GM18498 (cell line): ENCODE data around the gene AGRP.
"Not testable (repeated sequence)": the region's sequence is repeated elsewhere in the genome, so short reads cannot be mapped to it uniquely, and the experiment has no call there.

ENCODE experiments used
- ATAC-seq: cut with Tn5 transposase; IDR thresholded peaks from one replicate; pipeline ENCODE4 v1.9.1; 2021; ENCODE audit warnings: mild to moderate bottlenecking, moderate library complexity; ENCODE audit not compliant: unreplicated experiment

Gene AGRP, protein sequence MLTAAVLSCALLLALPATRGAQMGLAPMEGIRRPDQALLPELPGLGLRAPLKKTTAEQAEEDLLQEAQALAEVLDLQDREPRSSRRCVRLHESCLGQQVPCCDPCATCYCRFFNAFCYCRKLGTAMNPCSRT

DNA sequence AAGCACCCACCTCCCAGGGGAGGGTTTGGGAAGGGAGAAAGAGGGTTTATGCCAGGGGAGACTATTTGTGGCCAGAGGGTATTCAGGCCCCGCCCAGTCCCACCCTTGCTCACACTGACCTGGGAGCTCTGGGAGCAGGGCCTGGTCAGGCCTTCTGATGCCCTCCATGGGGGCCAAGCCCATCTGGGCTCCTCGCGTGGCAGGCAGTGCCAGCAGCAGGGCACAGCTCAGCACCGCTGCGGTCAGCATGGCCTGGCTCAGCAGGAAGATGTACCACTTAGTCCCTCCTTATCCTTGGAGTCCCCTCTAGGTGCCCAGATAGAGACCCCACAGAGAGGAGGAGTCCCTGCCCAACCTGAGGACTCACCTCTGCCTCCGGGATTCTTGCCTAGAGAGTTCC is at the start of gene AGRP:
Gene AGRP, minus strand, starts transcription at position 398 of the 400 bp plus-strand sequence. Its CDS starts 149 bp downstream, at position 249.
- ATAC-seq = no peak

DNA sequence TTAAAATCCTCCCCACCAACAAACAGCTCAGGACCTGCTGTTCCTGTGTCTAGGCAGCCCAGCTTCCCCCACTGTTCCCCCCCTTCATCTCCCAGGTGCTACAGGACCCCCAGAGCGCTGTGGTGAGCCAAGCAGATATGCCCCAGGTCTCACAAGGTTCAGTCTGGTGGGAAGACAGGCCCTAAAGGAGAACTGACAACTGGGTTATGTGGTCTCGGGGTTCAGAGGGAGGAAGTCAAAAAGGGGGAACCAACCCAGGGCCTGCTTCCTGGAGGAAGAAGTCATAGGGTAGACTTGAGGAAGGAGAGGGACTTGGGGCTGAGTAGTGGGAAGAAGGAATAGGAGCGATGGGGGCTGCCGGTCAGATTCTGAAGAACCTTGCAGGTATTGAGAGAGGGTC is 47.9 kb upstream of the AGRP start:
- no peak for ATAC-seq

DNA sequence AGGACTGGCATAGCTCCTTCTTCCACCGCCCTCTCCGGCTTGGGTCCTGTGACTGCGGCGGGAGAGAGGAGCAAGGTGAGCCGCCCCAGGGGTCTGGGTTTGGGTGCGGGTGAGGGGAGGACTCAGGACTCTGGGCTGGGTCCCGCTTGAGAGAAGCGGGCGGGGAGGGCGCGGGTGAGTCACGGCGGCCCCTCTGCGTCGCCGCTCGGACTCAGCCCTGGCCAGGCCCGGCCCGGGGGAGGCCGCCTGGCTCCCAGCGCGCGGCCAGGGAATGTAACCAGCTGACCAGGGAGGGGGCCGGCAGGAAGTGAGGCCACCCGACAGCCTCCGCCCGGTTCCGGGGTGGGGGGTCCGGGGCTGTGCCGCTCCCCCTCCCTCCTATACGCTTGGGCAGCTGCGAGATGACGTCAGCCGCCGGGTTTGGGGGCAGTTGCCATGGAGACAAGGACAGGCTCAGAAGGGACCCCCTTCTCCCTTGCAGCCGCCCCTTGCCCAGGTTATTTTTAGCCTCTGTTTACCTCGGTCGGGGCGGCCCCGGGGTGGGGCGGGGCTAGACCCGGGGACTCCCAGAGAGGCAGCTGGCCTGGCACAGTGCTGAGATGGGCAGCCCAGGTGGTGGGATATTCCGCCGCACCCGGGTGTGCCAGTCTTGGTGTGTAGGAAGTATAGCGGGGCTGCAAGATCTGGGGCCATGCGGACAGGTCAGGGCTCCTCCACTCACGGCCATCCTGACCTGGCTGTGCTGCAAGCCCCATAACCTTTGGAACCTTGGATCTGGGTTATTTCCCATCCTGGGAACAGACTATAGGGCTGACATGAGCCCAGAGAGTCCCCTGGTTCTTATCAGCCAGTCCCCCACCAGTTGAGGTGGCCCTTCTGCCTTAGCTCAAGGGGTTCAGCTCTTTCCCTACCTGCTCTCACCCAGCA is 46.9 kb upstream of the AGRP start:
- ATAC-seq = peak; percentile 37

DNA sequence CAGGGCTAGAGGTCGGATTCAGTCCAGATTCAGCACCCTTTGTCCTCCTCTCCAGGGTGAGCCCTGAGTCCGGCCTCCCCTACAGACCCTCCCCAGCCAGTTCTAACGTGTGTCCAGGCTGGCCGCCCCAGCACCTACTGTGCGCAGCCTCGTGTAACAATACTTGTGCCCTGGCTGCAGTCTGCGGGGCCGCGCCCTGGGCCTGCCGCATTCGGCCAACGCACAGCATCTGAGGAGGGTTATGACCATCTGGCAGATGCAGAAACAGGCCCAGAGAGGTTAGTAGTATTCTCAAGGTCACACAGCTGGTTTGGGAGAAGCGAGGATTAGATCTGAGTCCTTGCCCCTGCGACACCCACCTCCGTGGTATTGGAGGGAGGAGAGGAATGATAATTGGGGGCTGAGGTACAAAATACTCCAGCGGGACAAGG is 46.2 kb upstream of the AGRP start:
- ATAC-seq = peak; percentile 16

DNA sequence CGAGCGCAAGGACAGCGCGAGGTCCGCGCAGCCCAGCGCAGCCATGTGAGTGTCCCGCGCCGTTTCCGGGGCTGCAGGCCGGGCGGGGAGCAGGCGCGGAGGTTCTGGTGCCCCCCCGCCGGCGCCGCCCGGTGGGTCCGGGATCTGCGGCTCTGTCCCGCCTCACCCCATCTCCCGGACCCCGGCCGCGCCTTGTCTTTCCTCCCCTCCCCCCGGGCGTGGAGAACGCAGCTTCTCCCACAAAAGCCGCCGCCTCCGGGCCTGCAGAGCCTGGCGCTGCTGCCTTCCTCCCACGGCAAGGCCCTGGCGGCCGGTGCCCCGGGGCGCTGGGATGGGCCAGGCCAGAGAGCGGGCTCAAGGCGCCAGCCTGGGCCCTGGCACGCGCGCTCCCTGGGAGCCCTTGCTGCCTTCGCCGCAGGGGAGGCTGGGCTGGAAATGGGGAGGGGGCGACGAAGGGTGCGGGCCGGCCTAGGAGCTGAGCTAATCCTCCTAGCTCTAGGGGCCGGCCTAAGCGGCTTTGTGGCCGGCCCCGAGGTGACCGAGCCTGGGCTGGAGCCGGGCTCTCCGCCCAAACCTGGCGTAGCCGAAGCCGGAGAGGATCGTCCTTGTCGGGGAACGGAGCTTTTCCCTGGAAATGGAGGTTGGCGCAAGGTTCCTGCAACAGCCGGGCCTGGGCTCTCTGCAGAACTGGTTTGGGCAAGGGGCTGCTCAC is 45.7 kb upstream of the AGRP start:
- ATAC-seq = peak; percentile 34

DNA sequence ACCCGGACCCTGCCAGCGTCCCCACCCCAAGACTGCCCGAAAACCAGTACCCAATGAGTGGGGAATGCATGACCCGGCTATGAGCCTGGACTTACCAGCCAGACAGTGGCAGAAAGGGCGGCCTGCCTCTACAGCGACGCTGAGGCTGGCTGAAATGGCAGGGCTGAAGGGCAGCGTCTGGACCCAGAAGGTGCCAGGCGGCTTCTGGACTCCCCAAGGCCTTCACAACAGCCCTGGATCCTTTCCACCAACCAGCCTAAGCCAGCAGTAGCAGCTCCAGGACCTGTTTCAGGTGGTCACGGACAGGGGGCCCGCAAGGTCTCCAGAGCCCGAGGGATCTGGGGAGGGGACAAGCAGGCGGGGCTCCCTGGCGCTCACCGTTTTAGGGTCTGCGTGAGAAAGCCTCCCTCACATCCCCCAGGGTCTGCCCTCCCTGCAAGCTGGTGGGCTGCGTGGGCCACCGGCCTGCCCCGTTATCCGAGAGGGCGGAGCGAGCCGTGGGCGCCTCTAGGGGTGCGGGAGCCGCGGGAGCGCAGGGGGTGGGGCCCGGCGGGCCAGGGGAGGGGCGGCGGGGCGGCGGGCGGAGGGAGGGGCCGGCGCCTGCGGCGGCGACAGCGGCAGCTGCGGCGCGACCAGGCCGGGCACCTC is 45.0 kb upstream of the AGRP start, which contains the start of gene RIPOR1:
Gene RIPOR1, plus strand, starts transcription at position 608 of the 648 bp plus-strand sequence. CDS start 9,618 bp downstream, outside the sequence.
- ATAC-seq = peak; percentile 38

DNA sequence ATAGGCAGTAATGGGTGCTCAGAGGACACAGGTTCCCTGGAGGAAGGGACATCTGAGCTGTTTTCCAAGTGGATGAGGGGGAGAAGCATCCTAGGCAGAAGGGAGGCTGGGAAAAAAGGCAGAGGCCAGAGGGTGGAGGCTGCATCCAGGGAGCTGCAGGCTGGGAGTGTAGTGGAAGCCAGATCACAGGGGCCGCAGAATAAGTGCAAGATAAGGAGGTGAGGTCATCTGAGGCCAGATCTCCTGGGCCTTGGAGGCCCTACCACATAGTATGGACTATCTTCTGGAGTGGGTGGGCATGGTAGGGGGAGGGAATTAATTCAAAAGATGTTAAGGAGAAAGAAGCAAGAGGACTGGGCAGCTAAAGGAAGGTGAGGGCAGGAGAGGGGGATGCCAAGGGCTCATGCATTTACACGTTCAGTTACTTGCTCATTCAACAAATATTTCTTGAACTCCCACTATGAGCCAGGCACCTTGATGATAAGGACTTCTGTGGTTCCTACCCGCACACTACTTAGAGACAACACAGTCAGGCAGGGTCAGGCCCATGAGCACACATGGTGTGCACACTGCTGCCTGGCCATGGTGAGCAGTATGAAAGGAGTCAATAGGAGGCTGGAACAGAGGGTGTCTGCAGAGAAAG is 42.9 kb upstream of the AGRP start:
- ATAC-seq = no peak

DNA sequence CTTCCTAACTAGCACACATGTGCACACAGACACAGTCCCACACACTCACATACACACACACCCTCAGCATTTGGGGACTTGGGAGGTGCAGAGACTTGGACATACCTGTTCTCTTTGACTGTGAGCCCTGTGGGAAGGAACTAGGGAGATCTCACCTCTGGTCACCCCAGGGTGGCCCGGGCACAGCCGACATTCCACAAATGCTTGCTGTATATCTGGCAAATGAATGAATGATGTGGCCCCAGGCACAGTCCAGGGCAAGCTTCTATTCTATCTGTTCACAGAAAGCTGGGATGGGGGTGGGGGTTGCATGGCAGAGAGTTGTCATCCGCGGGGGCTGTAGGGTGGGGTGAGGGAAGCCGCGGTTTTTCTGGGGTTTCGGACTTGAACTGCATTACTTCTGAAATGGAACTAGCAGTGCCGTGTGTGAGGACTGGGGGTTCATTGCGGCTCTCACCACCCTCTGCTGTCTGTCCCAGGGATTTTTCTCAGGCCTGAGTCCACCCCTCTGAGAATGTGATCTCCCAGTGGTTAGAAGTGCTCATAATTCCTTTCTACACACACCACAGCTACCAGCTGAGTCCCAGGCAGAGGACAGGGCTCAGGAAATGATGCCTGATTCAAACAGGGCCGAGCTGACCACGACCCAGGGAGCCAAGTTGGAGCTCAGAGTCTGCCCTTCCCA is 42.0 kb upstream of the AGRP start:
- no peak for ATAC-seq

DNA sequence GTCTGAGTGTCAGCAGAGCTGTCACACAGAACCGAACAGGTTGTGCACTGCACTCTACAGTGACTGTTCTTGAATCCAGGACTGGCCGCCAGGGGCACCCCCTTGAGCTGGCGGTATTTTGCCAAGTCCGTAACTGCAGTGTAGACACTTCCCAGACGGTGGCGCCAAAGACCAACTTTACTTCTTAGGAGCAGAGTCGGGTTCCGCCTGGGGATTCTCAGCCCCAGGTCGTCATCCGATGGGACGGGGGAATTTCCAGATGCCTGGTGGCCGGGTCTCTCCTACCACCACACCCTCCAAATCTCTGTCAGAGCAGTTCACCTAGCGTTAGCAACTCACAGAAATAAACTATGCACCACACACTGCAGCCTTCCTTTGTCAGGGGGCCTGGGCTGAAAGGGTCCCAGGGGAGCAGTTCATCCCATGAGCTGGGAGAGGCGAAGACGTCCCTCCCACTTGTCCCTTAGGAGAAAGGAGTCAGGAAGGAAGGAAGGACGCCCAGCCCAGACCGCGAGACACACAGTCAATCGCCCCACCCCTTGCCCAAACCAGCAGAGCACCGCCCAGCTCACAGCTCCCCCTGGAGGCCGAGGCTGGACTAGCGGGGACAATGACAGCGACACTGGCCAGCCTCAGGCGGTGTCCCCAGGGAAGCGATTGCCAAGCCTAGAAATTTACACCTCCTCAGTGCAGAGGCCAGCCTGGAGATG is 37.9 kb upstream of the AGRP start:
- peak; percentile 71 for ATAC-seq

DNA sequence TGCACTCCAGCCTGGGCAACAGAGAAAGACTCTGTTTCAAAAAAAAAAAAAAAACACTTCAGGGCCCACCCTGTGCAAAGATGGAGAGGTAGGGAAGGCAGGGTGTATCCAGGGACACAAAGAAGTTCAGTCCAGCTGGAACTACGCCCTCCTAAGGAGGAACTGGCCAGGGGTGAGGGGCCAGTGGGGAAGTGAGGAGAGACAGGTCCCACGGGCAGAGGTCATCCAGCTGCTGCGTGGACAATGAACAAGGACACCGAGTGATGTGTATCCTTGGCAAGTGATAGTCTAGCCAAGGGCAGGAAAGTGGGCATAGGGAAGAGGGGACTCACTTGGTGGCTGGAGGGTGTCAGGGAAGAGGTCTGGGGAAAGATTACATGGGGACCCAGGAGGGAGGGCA is 35.9 kb upstream of the AGRP start:
- no peak for ATAC-seq

DNA sequence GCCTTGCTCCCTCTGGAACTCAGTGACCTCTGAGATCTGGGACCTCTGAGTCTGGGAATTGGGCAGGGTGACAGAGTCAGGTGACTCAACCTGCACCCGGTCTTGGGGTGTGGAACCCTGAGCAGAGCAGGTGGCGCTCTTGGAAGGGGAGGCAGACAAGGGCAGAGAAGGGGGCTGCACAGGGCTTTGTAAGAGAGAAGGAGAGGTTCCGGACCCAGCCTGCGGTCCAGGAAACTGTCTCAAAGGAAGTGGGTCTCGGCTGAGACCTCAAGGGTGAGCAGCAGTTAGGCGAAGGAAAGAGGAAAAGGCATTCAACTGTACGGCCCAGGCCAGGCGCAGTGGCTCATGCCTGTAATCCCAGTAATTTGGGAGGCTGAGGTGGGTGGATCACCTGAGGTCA is 35.3 kb upstream of the AGRP start:
- ATAC-seq = no peak

DNA sequence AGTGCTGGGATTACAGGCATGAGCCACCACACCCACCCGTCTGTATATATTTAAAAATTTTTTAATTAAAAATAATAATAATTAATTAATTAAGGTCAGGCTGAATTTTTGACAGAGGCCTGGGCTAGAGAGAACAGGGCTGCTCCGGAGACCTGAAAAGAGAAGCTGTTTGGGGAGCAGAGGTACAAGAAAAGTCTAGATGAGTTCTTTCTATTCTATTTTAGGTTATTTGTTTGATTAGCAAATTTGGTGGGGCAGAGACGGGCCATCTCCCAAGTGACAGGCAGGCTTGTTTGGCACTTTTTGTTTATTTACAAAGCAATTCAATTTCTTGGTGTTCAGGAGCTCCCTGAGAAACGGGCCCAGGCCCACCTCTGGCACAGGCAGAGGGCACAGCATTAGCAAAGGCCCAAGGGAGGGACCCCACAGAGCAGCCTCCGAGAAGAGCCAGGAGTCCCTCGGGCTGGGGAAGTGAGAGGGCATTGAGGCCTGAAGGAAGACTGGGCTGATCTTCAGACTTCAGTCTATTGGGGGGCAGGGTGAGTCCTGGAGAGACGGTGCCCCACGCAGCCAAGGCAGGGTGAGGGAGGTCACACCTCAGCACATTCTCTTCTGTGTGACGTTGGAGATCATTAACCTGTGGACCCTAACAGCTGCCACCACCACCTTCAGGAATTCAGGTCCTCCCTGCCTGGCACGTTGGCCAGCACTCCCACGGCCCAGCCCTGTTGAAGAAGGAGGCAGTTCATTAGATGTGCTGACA is 34.5 kb upstream of the AGRP start:
- peak; percentile 43 for ATAC-seq

DNA sequence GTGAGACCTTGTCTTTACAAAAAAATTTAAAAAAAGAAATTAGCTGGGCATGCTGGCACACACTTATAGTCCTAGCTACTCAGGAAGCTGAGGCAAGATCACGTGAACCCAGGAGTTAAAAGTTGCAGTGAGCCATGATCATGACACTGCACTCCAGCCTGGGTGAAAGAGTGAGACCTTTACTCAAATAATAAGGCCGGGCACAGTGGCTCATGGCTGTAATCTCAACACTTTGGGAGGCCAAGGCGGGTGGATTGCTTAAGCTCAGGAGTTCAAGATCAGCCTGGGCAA is 33.8 kb upstream of the AGRP start:
- no peak for ATAC-seq

DNA sequence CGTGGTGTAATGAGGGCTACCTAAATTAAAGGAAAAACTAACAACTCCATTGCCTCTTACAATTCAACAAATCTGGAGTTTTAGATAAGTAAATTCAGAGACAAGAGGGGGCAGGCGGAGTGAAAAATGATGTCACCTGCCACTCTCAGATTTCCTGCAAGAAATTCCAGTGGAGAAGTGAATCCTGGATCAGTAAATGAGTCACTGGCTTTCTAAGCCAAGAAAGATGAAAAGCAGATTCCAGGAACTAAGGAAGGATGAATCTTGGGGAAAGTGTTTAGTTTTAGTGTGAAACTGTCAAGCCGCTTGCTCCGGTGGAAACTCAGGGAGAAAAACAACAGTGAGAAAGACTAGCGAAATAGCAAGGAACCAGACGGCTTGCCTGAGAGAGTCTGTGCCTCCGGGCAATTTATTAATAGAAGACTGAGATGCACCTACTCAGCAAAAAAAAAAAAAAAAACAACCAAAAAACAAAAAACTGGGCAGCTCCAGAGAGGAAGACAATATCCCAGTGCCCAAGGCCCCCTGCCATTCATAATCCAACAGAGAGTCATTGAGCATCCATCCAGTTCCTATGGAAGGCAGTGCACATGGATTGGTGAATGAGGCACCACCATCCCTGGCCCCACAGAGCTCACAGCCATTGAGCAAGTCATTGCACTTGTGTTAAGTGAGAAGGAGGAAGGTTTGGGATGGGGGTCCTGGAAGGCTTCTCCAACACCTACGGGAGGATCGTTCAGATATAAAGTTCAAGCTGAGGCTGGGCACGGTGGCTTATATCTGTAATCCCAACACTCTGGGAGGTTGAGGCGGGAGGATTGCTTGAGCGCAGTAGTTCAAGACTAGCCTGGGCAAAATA is 33.2 kb upstream of the AGRP start:
- no peak for ATAC-seq

DNA sequence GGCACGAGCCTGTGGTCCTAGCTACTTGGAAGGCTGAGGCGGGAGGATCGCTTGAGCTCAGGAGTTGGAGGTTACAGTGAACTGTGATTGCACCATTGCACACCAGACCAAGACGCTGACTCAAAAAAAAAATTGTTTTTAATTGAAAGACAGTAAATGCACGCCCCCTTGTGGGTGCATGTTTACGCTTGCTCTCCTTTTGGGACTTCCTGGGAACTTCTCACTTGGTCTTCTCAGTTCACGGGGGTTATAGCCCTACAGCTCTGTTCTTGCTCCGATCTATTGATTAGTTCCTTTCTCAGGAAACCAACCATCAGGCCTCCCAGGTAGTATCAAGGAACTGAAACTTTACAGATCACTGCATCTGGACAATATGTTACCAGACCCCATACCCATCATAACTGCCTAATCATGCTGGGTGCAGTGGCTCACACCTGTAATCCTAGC is 31.1 kb upstream of the AGRP start:
- ATAC-seq = peak; percentile 50

DNA sequence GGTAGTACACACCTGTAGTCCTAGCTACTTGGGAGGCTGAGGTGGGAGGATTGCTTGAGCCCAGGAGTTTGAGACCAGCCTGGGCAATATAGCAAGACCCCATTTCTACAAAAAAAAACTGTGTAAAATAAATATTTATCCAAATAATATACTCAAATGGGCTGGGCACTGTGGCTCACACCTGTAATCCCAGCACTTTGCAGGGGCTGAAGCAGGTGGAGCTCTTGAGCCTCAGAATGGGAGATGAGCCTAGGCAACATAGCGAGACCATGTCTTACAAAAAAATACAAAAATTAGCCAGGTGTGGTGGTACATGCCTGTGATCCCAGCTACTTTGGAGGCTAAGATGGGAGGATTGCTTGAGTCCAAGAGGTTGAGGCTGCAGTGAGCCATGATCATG is 30.5 kb upstream of the AGRP start:
- ATAC-seq = not testable (repeated sequence)

DNA sequence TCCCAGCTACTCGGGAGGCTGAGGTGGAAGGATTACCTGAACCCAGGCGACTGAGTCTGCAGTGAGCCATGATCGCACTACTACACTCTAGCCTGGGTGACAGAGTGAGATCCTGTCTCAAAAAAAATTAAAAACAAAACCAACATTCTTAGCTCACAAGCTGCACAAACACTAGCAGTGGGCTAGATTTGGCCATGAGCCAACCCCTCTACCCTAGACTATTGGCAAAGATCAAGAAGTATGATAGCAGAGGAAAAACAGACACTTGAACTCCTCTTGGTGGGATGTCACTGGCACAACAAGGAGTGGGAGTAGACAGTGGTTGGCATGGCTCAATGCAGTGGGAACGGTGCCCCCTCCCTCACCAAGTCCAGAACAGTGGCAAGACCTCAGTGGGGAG is 25.7 kb upstream of the AGRP start:
- no peak for ATAC-seq

DNA sequence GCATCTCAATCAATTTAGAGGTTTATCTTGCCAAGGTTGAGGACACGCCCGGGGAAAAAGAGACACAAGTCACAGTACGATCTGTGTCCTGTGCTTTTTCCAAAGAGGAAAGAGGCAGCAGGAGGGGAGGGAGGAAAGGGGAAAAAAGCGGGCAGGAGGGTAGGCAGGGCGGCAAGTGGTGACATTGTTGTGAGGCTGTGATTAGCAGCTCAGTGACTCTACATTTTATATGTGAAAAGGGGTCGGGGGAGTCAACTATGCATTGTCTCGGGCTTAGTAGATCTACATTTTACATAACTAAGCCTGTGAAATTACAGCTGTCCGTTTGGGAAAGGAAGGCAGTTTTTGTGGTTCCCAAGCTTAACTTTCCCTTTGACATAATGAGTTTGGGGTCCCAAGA is 23.1 kb upstream of the AGRP start:
- ATAC-seq = no peak
